H54 (cell line): Measurements from ENCODE around the gene LILRA2.
"Not testable (repeated sequence)": the region's sequence is repeated elsewhere in the genome, so short reads cannot be mapped to it uniquely, and the experiment has no call there.

Experiments
- DNase-seq: peaks from one replicate; pipeline ENCODE4 v3.0.0; 2011; ENCODE audit warnings: low spot score, mixed read lengths; ENCODE audit not compliant: insufficient read length
- FAIRE-seq: peaks from 3 replicates; lab custom pipeline; 2011; peaks lifted over from hg19 to GRCh38; lab: Jason Lieb, UNC
- POLR2A ChIP-seq: IDR thresholded peaks from 2 replicates; pipeline ENCODE4 v1.6.1; 2011; ENCODE audit warnings: low read depth, mild to moderate bottlenecking, low read length

The LILRA2 gene

GRCh38 chr19:54633401-54633800 is 59.8 kb downstream of the LILRA2 start:
- TF ChIP-seq POLR2A: no peak
- DNase-seq (no peak), FAIRE-seq (no peak)

DNA sequence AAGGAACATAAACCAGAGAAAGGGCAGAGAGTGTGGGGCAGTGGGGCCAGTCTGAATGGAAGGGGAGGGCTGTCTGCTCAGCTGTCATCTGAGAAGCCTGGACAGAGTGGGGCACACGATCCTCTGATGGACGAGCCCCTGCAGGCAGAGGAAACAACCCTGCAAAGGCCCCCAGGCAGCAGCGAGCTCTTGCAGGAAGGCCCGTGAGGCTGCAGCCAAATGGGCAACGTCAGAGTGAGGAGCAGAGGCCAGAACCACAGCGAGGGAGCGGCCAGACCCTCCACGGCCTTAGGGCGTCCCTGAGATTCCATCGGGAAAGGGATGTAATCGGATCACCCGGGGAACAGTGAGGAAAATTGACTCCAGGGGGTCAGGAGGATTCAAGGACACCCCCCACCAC is 62.5 kb downstream of the LILRA2 start:
- not testable (repeated sequence) for DNase-seq

GRCh38 chr19:54638683-54639082 is 65.1 kb downstream of the LILRA2 start:
- no peak for TF ChIP-seq POLR2A
- no peak for FAIRE-seq
- no peak for DNase-seq

More for the DNA sequence above, 62.5 kb downstream of the LILRA2 start:
- FAIRE-seq: not testable (repeated sequence)
